Measurements from ENCODE around the gene CDK6.

CDK6 gene

DNA sequence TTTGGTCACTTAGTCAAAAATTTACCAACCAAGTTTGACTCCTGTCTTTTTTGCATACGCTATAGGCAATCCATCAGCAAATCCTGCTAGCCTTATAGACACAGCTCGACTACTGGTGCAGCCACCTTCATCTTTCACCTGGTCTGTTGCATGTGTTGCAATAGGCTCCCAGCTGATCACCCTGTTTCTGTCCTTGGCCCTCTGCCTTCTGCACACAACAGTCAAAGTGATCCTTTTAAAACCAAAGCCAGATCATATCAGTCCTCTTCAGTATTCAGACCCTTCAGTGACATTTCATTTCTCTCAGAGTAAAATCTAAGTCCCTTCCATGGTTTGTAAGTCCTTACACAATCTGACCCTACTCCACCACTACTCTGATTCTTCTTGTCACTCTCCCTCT, 10.9 kb upstream of the CDK6 start:
- no peak for DNase-seq (ENCODE audit: low read depth in 2 of 2)

- DNase-seq (ENCODE audit: low read depth in 2 of 2): no peak
Measured at GRCh38 chr7:92845736-92846135, 9.4 kb upstream of the CDK6 start.

GRCh38 chr7:92843781-92844180, 7.4 kb upstream of the CDK6 start:
- no peak for DNase-seq (ENCODE audit: low read depth in 2 of 2)

DNA sequence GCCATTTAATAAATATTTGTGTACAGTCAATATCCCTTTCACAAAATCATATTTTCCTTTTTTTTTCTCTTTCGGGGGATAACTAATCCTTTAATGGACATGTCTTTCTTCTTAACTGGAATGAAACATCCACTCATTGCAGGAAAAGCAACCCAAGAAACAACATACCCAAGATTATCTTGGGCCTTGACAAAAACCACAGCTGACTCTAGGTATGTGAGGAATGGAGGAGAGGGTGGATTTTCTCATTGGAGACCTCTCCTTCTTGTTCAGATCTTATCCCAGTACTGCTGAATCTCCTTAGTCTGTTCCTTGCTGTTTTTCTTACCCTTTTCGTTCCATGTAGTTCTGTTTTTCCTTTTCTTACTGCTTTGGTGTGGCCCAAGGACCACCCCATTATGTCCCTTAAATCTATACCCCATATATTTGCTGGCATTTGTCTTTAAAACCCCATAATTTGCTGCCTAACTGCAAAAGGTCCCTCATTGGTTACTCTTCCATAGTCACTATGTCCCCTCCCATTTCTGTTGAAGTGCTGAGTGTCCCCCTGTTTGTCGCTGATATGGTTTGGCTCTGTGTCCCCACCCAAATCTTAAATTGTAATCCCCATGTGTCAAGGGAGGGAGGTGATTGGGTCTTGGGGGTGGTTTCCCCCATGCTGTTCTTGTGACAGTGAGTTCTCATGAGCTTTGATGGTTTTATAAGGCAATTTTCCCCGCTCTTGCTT, 6.8 kb upstream of the CDK6 start:
- DNase-seq (ENCODE audit: low read depth in 2 of 2): no peak

GRCh38 chr7:92841192-92841591, 4.8 kb upstream of the CDK6 start:
- DNase-seq (ENCODE audit: low read depth in 2 of 2): no peak

GRCh38 chr7:92840316-92840715, 3.9 kb upstream of the CDK6 start:
- no peak for DNase-seq (ENCODE audit: low read depth in 2 of 2)

- DNase-seq (ENCODE audit: low read depth in 2 of 2): no peak
Measured at GRCh38 chr7:92839901-92840300, 3.5 kb upstream of the CDK6 start.

GRCh38 chr7:92838934-92839333, 2.6 kb upstream of the CDK6 start:
- no peak for DNase-seq (ENCODE audit: low read depth in 2 of 2)

GRCh38 chr7:92837000-92837749, 802 bp upstream of the CDK6 start:
- peak in 1 of 2 donors; percentile 39 for DNase-seq (ENCODE audit: low read depth in 2 of 2)

DNA sequence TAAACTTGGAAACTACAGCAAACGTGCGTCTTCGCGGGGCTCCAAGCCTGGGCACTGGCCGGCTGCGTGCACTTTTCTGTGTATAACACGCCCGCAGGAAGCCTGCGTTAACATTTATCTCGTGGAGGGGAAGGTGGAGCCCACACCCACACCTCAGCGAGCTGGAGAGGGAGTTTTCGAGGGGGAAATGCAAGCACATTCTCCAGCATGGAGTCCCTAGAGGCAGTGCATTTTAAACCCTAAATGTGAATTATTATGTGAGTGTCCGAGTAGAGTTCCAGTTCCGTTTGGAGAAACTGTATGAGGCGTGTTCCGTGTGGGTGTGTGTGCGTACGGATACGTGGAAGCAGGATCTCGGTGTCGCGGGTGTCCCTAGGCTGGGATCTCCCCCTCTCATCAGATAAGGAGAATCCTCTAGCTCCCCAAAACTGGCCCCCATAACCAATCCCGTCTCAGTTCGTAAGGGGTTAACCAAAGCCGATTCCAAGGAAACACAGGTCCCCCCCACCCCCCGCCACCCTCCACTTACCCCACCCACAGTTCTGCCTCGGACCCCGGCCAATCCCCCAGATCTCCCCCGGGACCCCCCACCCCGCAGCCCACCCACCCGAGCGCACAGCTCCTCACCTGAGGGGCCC, 403 bp downstream of the CDK6 start:
- peak in 1 of 2 donors; percentile 39 for DNase-seq (ENCODE audit: low read depth in 2 of 2)

DNA sequence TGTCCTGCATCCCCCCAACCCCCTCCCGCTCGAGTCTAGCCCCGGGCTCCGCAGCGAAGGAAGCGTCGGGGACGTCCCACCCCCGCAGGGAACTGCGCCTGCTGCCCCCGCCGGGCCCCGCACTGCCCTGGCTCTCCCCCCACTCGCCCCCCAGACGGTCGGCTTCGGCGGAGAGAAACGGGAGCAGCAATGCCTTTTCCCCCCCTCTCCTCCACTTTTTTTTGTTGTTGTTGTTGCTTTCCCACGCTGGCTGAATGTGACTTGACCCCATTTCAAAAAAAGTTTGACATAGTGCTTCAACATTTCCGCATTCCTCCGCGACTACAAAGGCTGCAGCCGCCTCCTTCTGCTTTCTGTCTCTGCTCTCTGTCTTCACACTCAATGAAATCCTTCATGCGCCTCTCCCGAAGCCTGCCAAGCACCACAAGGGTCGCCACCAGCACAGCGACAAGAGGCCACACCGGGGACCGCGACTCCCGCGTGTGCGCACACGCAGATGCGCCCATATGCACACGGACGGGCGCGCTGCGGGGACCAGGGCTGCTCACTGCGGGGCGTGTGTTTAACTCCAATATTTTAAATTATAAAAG, 1.0 kb downstream of the CDK6 start:
- DNase-seq (ENCODE audit: low read depth in 2 of 2): peak in 1 of 2 donors; percentile 45

- DNase-seq (ENCODE audit: low read depth in 2 of 2): no peak
Measured at GRCh38 chr7:92834507-92835260, 1.7 kb downstream of the CDK6 start.

DNA sequence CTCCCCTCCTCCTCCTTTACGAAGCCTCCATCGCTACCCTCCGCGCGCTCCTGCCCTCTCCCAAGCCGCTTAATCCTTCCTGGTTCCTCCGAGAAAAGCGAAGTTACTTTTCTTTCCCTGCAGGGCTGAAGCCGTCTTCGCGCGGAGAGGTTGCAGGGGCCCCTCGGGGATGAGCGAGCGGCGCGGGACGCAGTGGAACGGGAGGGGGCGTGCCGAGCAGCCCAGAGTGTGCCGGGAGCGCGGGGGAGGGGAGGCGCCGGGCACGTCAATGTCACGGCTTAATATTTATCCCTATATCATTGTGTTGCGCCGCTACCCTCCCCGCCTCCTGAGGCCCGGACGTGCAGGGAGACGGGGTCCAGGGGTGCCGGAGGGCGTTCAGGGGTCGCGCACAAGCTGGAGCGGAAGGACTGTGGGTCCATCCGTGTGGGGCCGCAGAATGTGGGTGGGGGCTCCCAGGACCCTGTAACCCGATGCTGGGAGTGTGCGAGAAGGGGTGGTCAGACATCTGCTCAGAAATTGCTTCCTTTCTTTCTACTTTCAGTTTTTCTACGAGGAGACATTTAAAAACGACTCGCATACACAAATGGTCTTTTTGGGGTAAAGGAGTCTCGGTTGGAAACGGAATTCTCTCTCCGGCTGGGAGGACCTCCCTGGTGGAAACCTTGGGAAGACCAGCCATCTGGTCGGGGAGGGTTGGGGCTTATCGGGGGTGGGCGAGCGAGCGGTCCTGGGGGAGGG, 2.4 kb downstream of the CDK6 start:
- DNase-seq (ENCODE audit: low read depth in 2 of 2): peak; percentile 61 to 75

GRCh38 chr7:92833024-92833765, 3.2 kb downstream of the CDK6 start:
- DNase-seq (ENCODE audit: low read depth in 2 of 2): peak; percentile 76 to 83

GRCh38 chr7:92832534-92833023, 3.8 kb downstream of the CDK6 start:
- no peak for DNase-seq (ENCODE audit: low read depth in 2 of 2)

DNA sequence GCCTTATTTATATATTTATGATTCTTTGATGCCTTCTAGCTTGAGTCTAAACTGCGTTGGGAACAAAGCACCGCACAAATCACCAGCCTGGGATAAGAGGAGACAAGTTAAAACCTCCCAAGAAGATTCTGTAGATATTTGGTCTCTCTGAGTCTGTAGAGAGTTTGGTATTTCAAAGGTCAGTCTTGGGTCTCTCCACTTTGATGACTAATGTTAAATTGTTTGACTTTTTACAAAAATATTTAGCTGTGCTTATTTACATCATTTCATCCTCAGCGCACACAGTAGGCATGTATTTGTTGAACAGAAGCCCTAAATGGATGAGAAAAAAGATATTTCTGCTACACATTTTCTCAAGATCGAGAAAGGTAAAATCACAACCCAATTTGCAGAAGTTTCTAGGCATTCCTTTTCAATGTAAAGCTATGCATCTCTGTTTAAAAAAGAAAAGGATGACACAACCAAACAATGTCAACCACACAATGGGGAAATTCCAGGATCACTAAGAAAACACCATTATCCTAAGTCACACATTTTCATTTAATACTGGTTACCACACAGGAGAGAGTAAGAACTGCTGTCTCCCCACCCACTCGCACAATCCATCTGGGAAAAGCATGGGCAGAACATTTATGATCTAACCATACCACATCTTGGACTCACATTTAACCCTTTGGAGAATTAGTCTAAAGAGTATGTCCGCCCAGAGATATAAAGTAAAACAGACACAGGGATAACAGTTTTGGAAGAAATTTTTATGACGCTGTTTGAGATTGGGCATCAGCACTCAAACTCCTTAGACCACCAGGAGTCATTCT, 4.4 kb downstream of the CDK6 start:
- DNase-seq (ENCODE audit: low read depth in 2 of 2): no peak

GRCh38 chr7:92830532-92831110, 5.8 kb downstream of the CDK6 start:
- no peak for DNase-seq (ENCODE audit: low read depth in 2 of 2)

- DNase-seq (ENCODE audit: low read depth in 2 of 2): no peak
Measured at GRCh38 chr7:92830027-92830426, 6.3 kb downstream of the CDK6 start.
